ENCODE measurements around the gene PCYT1A.

GRCh38 chr3:196321162-196321561, 33.6 kb upstream of the PCYT1A start:
- no peak for TF ChIP-seq CTCF (IDR thresholded peaks at IDR 0.05; ENCODE audit: insufficient read depth, low read length, poor library complexity, severe bottlenecking)
- TF ChIP-seq EZH2phosphoT487 (conservative IDR thresholded peaks at IDR 0.05; ENCODE audit: low read length) = no peak
